ENCODE results near the gene DIP2A. TPM values are rescaled to one million over a fixed set of nuclear protein-coding genes. Genes with fewer than 3 reads are reported as not detected.
A peak's percentile ranks its signal among the peaks of the same experiment; 100 is the strongest.

The DIP2A gene
- total RNA-seq, 5 donors from 2014 or later (not counting 1 experiment from before 2014, with no cell fraction given) = 113 to 132 (median 128) TPM

- ChIA-PET POLR2A (interaction anchor here in 1 of 2 donors (1.0 kb wide), 1 partner anchor 98 kb away, joined by 3 read pairs; no protein-coding TSS in a partner anchor), CTCF (no interaction called here)
- peak overlapping the region; percentile 17 to 82 for H3K27ac Mint-ChIP-seq
- ATAC-seq (replicated peaks in 1 of 4) = peak in 1 of 4 experiments; percentile 41
- no peak for DNase-seq
- WGBS (ENCODE audit: insufficient coverage) = 97% methylated on average over 7 of the region's 15 CpGs
- peak overlapping the region in 1 of 2 donors; percentile 27 for H3K4me3 ChIP-seq (ENCODE audit: control insufficient read depth in 1 of 2, extremely low read depth in 1 of 2, low read length in 1 of 2)
- H3K4me3 Mint-ChIP-seq = peak overlapping the region in 1 of 3 donors; percentile 34
- H3K4me1 Mint-ChIP-seq = peaks cover 50 to 58% (median 50%) of the 10 kb centered on the region in 3 donors
- peaks cover 30 to 84% of the 10 kb centered on the region in 2 donors for H3K36me3 ChIP-seq (ENCODE audit: control insufficient read depth in 2 of 2, extremely low read depth in 1 of 2, insufficient read depth in 1 of 2, low read length in 1 of 2)
- H3K4me1 ChIP-seq (ENCODE audit: control insufficient read depth in 1 of 2, extremely low read depth in 1 of 2, insufficient read depth in 2 of 2, low read length in 2 of 2) = peaks cover 7 to 29% of the 10 kb centered on the region in 2 experiments
- no peaks in the 10 kb centered on the region for H3K9me3 ChIP-seq
- no peak overlapping the region for H3K27ac ChIP-seq (ENCODE audit: low read length)
- peaks cover 3 to 4% (median 3%) of the 10 kb centered on the region in 3 donors for H3K9me3 Mint-ChIP-seq
- H3K27me3 ChIP-seq (replicated peaks in 1 of 2; ENCODE audit: control insufficient read depth in 2 of 2, extremely low read depth in 1 of 2, insufficient read depth in 2 of 2, low read length in 1 of 2) = no peaks in the 10 kb centered on the region
- H3K27me3 Mint-ChIP-seq = no peaks in the 10 kb centered on the region
- peaks cover 72% of the 10 kb centered on the region for H3K36me3 Mint-ChIP-seq
Observed at GRCh38 chr21:46567348-46567747, 108.7 kb downstream of the DIP2A start.

GRCh38 chr21:46568562-46568961 lies 109.9 kb downstream of the DIP2A start:
- no peak overlapping the region for H3K4me3 ChIP-seq (ENCODE audit: control insufficient read depth in 1 of 2, extremely low read depth in 1 of 2, low read length in 1 of 2)
- H3K27me3 ChIP-seq (replicated peaks in 1 of 2; ENCODE audit: control insufficient read depth in 2 of 2, extremely low read depth in 1 of 2, insufficient read depth in 2 of 2, low read length in 1 of 2) = no peaks in the 10 kb centered on the region
- DNase-seq = no peak
- ATAC-seq (replicated peaks in 1 of 4) = no peak
- H3K27ac ChIP-seq (ENCODE audit: low read length) = no peak overlapping the region
- POLR2A ChIA-PET = no interaction called here
- CTCF ChIA-PET = interaction anchor here in 1 of 2 donors (1.1 kb wide), 1 partner anchor 10 kb away, joined by 3 read pairs; no protein-coding TSS in a partner anchor
- no peaks in the 10 kb centered on the region for H3K27me3 Mint-ChIP-seq
- H3K4me1 ChIP-seq (ENCODE audit: control insufficient read depth in 1 of 2, extremely low read depth in 1 of 2, insufficient read depth in 2 of 2, low read length in 2 of 2) = peaks cover 2 to 16% of the 10 kb centered on the region in 2 experiments
- H3K9me3 Mint-ChIP-seq = peaks cover 6 to 10% (median 8%) of the 10 kb centered on the region in 3 donors
- H3K27ac Mint-ChIP-seq = peak overlapping the region; percentile 15 to 28
- peaks cover 38 to 46% (median 42%) of the 10 kb centered on the region in 3 donors for H3K4me1 Mint-ChIP-seq
- WGBS (ENCODE audit: insufficient coverage) = no CpG with 5 or more reads among the region's 4 CpGs
- peaks cover 24 to 76% of the 10 kb centered on the region in 2 donors for H3K36me3 ChIP-seq (ENCODE audit: control insufficient read depth in 2 of 2, extremely low read depth in 1 of 2, insufficient read depth in 1 of 2, low read length in 1 of 2)
- no peaks in the 10 kb centered on the region for H3K9me3 ChIP-seq
- no peak overlapping the region for H3K4me3 Mint-ChIP-seq
- peaks cover 74% of the 10 kb centered on the region for H3K36me3 Mint-ChIP-seq

- H3K4me1 Mint-ChIP-seq = peaks cover 37 to 44% (median 43%) of the 10 kb centered on the region in 3 donors
- no peak for DNase-seq
- H3K9me3 ChIP-seq = no peaks in the 10 kb centered on the region
- H3K4me3 ChIP-seq (ENCODE audit: control insufficient read depth in 1 of 2, extremely low read depth in 1 of 2, low read length in 1 of 2) = no peak overlapping the region
- ATAC-seq (replicated peaks in 1 of 4) = no peak
- WGBS (ENCODE audit: insufficient coverage) = no CpG with 5 or more reads among the region's 1 CpG
- no peak overlapping the region for H3K27ac ChIP-seq (ENCODE audit: low read length)
- peaks cover 6 to 15% (median 12%) of the 10 kb centered on the region in 3 donors for H3K9me3 Mint-ChIP-seq
- peaks cover 2 to 14% of the 10 kb centered on the region in 2 experiments for H3K4me1 ChIP-seq (ENCODE audit: control insufficient read depth in 1 of 2, extremely low read depth in 1 of 2, insufficient read depth in 2 of 2, low read length in 2 of 2)
- peaks cover 24 to 71% of the 10 kb centered on the region in 2 donors for H3K36me3 ChIP-seq (ENCODE audit: control insufficient read depth in 2 of 2, extremely low read depth in 1 of 2, insufficient read depth in 1 of 2, low read length in 1 of 2)
- no peak overlapping the region for H3K4me3 Mint-ChIP-seq
- no peaks in the 10 kb centered on the region for H3K27me3 Mint-ChIP-seq
- peak overlapping the region; percentile 6 to 28 for H3K27ac Mint-ChIP-seq
- no peaks in the 10 kb centered on the region for H3K27me3 ChIP-seq (replicated peaks in 1 of 2; ENCODE audit: control insufficient read depth in 2 of 2, extremely low read depth in 1 of 2, insufficient read depth in 2 of 2, low read length in 1 of 2)
- ChIA-PET CTCF (interaction anchor here (0.7 to 1.1 kb wide), 2 partner anchors 10 to 20 kb away, joined by 3 read pairs; no protein-coding TSS in a partner anchor), POLR2A (no interaction called here)
- H3K36me3 Mint-ChIP-seq = peaks cover 75% of the 10 kb centered on the region
Observed at GRCh38 chr21:46569081-46569480, 110.4 kb downstream of the DIP2A start.

GRCh38 chr21:46570119-46570518 lies 111.4 kb downstream of the DIP2A start:
- no peak for DNase-seq
- ChIA-PET POLR2A (interaction anchor here in 1 of 2 donors (0.5 kb wide), 1 partner anchor 41 kb away, joined by 5 read pairs; no protein-coding TSS in a partner anchor), CTCF (interaction anchor here in 1 of 2 donors (0.6 kb wide), 1 partner anchor 67 kb away, joined by 3 read pairs; no protein-coding TSS in a partner anchor)
- peaks cover 43 to 54% (median 46%) of the 10 kb centered on the region in 3 donors for H3K4me1 Mint-ChIP-seq
- Histone ChIP-seq H3K4me3 (ENCODE audit: control insufficient read depth in 1 of 2, extremely low read depth in 1 of 2, low read length in 1 of 2) (no peak overlapping the region), H3K27me3 (replicated peaks in 1 of 2; ENCODE audit: control insufficient read depth in 2 of 2, extremely low read depth in 1 of 2, insufficient read depth in 2 of 2, low read length in 1 of 2) (no peaks in the 10 kb centered on the region), H3K9me3 (no peaks in the 10 kb centered on the region), H3K4me1 (ENCODE audit: control insufficient read depth in 1 of 2, extremely low read depth in 1 of 2, insufficient read depth in 2 of 2, low read length in 2 of 2) (peaks cover 5 to 14% of the 10 kb centered on the region in 2 experiments), H3K27ac (ENCODE audit: low read length) (no peak overlapping the region), H3K36me3 (ENCODE audit: control insufficient read depth in 2 of 2, extremely low read depth in 1 of 2, insufficient read depth in 1 of 2, low read length in 1 of 2) (peaks cover 21 to 61% of the 10 kb centered on the region in 2 donors)
- ATAC-seq (replicated peaks in 1 of 4) = no peak
- peaks cover 67% of the 10 kb centered on the region for H3K36me3 Mint-ChIP-seq
- WGBS (ENCODE audit: insufficient coverage) = 100% methylated on average over 1 of the region's 2 CpGs
- no peaks in the 10 kb centered on the region for H3K27me3 Mint-ChIP-seq
- H3K27ac Mint-ChIP-seq = peak overlapping the region; percentile 58 to 65
- H3K4me3 Mint-ChIP-seq = no peak overlapping the region
- H3K9me3 Mint-ChIP-seq = peaks cover 6 to 17% (median 13%) of the 10 kb centered on the region in 3 donors

GRCh38 chr21:46570631-46571030 lies 111.9 kb downstream of the DIP2A start:
- Mint-ChIP-seq H3K27me3 (no peaks in the 10 kb centered on the region), H3K4me1 (peaks cover 46 to 55% (median 48%) of the 10 kb centered on the region in 3 donors), H3K9me3 (peaks cover 6 to 17% (median 13%) of the 10 kb centered on the region in 3 donors), H3K36me3 (peaks cover 62% of the 10 kb centered on the region), H3K27ac (peak overlapping the region in 1 of 2 donors; percentile 58), H3K4me3 (no peak overlapping the region)
- ATAC-seq (replicated peaks in 1 of 4) (no peak), DNase-seq (no peak)
- Histone ChIP-seq H3K4me3 (ENCODE audit: control insufficient read depth in 1 of 2, extremely low read depth in 1 of 2, low read length in 1 of 2) (no peak overlapping the region), H3K9me3 (no peaks in the 10 kb centered on the region), H3K4me1 (ENCODE audit: control insufficient read depth in 1 of 2, extremely low read depth in 1 of 2, insufficient read depth in 2 of 2, low read length in 2 of 2) (peaks cover 8 to 14% of the 10 kb centered on the region in 2 experiments), H3K27ac (ENCODE audit: low read length) (no peak overlapping the region), H3K36me3 (ENCODE audit: control insufficient read depth in 2 of 2, extremely low read depth in 1 of 2, insufficient read depth in 1 of 2, low read length in 1 of 2) (peaks cover 18 to 58% of the 10 kb centered on the region in 2 donors), H3K27me3 (replicated peaks in 1 of 2; ENCODE audit: control insufficient read depth in 2 of 2, extremely low read depth in 1 of 2, insufficient read depth in 2 of 2, low read length in 1 of 2) (no peaks in the 10 kb centered on the region)
- POLR2A ChIA-PET = interaction anchor here in 1 of 2 donors (0.5 kb wide), 1 partner anchor 42 kb away, joined by 5 read pairs; no protein-coding TSS in a partner anchor
- CTCF ChIA-PET = interaction anchor here in 1 of 2 donors (0.6 kb wide), 1 partner anchor 67 kb away, joined by 3 read pairs; no protein-coding TSS in a partner anchor

- no peak overlapping the region for H3K4me3 Mint-ChIP-seq
- POLR2A ChIA-PET = no interaction called here
Observed at GRCh38 chr21:46572850-46573249, 114.2 kb downstream of the DIP2A start.

More at GRCh38 chr21:46572850-46573249, 114.2 kb downstream of the DIP2A start:
- Mint-ChIP-seq H3K36me3 (peaks cover 50% of the 10 kb centered on the region), H3K4me1 (peaks cover 37 to 50% (median 41%) of the 10 kb centered on the region in 3 donors), H3K27me3 (no peaks in the 10 kb centered on the region), H3K27ac (no peak overlapping the region), H3K9me3 (peaks cover 6 to 21% (median 13%) of the 10 kb centered on the region in 3 donors)
- H3K27ac ChIP-seq (ENCODE audit: low read length) = no peak overlapping the region
- no peak for DNase-seq
- H3K4me1 ChIP-seq (ENCODE audit: control insufficient read depth in 1 of 2, extremely low read depth in 1 of 2, insufficient read depth in 2 of 2, low read length in 2 of 2) = peaks cover 0 to 8% of the 10 kb centered on the region in 2 experiments
- CTCF ChIA-PET = no interaction called here
- H3K36me3 ChIP-seq (ENCODE audit: control insufficient read depth in 2 of 2, extremely low read depth in 1 of 2, insufficient read depth in 1 of 2, low read length in 1 of 2) = peaks cover 5 to 35% of the 10 kb centered on the region in 2 donors
- H3K9me3 ChIP-seq = no peaks in the 10 kb centered on the region
- no peak overlapping the region for H3K4me3 ChIP-seq (ENCODE audit: control insufficient read depth in 1 of 2, extremely low read depth in 1 of 2, low read length in 1 of 2)
- WGBS (ENCODE audit: insufficient coverage) = no CpG with 5 or more reads among the region's 1 CpG
- no peak for ATAC-seq (replicated peaks in 1 of 4)
- no peaks in the 10 kb centered on the region for H3K27me3 ChIP-seq (replicated peaks in 1 of 2; ENCODE audit: control insufficient read depth in 2 of 2, extremely low read depth in 1 of 2, insufficient read depth in 2 of 2, low read length in 1 of 2)

Measured in T-cell (primary cell).